Mesothelial cell of epicardium (in vitro differentiated cells): ENCODE results near the gene RAD52. TPM values are rescaled to one million over a fixed set of nuclear protein-coding genes. Genes with fewer than 3 reads are reported as not detected.

Source experiments
- DNase-seq, 2 experiments: peaks; one replicate each; pipeline ENCODE4 v3.0.0; 2021; ENCODE audit warnings: low spot score in 2 of 2; ENCODE audit not compliant: unreplicated experiment in 2 of 2
- H3K27ac Mint-ChIP-seq: 2 replicates; pipeline ENCODE4 v1.8.0; 2021; ENCODE audit warnings: mixed read lengths
- H3K27me3 Mint-ChIP-seq: 2 replicates; pipeline ENCODE4 v1.8.0; 2021; ENCODE audit warnings: low read depth, mixed read lengths
- H3K36me3 Mint-ChIP-seq: 2 replicates; pipeline ENCODE4 v1.8.0; 2021; ENCODE audit warnings: mixed read lengths
- H3K4me1 Mint-ChIP-seq: 2 replicates; pipeline ENCODE4 v1.8.0; 2021; ENCODE audit warnings: mixed read lengths
- H3K4me3 Mint-ChIP-seq: 2 replicates; pipeline ENCODE4 v1.8.0; 2021; ENCODE audit warnings: mild to moderate bottlenecking, moderate library complexity, mixed read lengths
- H3K9me3 Mint-ChIP-seq: 2 replicates; pipeline ENCODE4 v1.8.0; 2021; ENCODE audit warnings: mixed read lengths
- total RNA-seq: library from RNA; stranded (reverse); gene quantifications from 3 replicates; pipeline ENCODE4 v1.2.1, GENCODE V29; 2021
- TF ChIP-seq, protein P1 (sequence below): fragments of 200-600 bp; sonication (generic); IDR thresholded peaks from one replicate; pipeline ENCODE4 v1.5.0; 2021; ENCODE audit warnings: antibody characterized with exemption; ENCODE audit not compliant: unreplicated experiment

RAD52 gene
- total RNA-seq, 1 donor from 2014 or later: 21.6 TPM

DNA sequence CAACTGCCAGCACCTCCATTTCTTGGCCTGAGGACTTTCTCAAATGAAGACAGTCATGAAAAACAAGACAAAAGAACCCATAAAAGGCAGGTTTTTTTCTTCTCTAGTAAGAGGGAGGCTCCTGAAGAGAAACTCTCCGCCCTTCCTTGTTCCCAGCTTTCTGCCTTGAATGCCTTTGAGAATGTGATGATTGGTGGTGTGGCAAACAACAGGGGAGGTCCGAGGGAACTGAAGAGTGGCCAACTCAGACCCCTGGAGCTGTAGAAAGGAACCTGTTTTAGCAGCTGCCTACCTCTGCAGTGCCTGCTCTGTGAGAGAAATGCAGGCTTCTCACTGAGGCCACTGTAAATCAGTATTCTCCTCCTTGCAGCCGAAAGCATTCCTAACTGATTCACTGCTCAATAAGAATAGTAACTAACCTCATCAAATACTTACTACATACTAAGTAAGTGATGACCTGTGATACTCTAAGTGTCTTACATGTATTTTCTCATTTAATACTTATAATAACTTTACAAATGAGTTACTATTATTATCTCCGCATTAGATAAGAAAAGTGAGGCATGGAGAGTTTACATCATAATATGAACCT, 24.9 kb upstream of the RAD52 start:
- DNase-seq: no peak
- no peak overlapping the region for H3K27ac Mint-ChIP-seq
- peaks cover 4% of the 10 kb centered on the region for H3K4me1 Mint-ChIP-seq
- no peaks in the 10 kb centered on the region for H3K27me3 Mint-ChIP-seq
- peaks cover 10% of the 10 kb centered on the region for H3K36me3 Mint-ChIP-seq
- H3K9me3 Mint-ChIP-seq: no peaks in the 10 kb centered on the region
- no peak overlapping the region for H3K4me3 Mint-ChIP-seq
- TF ChIP-seq, protein P1, sequence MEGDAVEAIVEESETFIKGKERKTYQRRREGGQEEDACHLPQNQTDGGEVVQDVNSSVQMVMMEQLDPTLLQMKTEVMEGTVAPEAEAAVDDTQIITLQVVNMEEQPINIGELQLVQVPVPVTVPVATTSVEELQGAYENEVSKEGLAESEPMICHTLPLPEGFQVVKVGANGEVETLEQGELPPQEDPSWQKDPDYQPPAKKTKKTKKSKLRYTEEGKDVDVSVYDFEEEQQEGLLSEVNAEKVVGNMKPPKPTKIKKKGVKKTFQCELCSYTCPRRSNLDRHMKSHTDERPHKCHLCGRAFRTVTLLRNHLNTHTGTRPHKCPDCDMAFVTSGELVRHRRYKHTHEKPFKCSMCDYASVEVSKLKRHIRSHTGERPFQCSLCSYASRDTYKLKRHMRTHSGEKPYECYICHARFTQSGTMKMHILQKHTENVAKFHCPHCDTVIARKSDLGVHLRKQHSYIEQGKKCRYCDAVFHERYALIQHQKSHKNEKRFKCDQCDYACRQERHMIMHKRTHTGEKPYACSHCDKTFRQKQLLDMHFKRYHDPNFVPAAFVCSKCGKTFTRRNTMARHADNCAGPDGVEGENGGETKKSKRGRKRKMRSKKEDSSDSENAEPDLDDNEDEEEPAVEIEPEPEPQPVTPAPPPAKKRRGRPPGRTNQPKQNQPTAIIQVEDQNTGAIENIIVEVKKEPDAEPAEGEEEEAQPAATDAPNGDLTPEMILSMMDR: no peak

DNA sequence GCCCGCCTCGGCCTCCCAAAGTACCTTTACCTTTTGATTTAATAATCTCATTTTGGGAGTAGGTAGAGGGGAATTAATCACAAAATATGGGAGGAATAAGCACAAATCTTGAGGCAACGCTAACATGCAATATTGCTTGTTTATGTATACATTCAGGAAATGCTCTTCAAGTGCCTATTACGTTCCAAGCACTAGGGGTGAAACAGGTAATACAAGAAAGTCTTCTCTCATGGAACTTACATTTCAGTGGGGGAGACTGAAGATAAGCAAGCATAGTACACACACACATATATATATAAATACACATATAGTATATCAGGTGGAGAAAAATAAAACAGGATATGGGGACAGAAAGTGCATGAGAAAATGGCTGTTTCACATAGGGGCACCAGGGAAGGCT, 22.5 kb upstream of the RAD52 start:
- no peaks in the 10 kb centered on the region for H3K27me3 Mint-ChIP-seq

DNA sequence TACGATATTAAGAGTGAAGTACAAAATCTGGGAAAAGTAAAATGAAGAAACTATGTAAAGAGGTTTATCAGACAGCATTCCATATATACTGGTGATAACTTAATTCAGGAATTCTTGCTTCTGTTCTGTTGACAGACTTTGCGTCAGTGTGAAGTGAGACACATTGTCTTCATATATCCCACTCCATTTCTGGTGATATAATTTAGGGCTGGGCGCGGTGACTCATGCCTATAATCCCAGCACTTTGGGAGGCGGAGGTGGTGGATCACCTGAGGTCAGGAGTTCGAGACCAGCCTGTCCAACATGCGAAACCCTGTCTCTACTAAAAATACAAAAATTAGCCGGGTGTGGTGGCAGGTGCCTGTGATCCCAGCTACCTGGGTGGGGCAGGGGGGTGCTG, 20.3 kb upstream of the RAD52 start:
- peaks cover 21% of the 10 kb centered on the region for H3K4me1 Mint-ChIP-seq
- no peak for DNase-seq
- H3K27me3 Mint-ChIP-seq: no peaks in the 10 kb centered on the region
- TF ChIP-seq, protein P1: no peak
- no peaks in the 10 kb centered on the region for H3K9me3 Mint-ChIP-seq
- no peak overlapping the region for H3K27ac Mint-ChIP-seq
- no peak overlapping the region for H3K4me3 Mint-ChIP-seq
- H3K36me3 Mint-ChIP-seq: peaks cover 4% of the 10 kb centered on the region

More for the DNA sequence above, 22.5 kb upstream of the RAD52 start:
- TF ChIP-seq, protein P1: no peak
- Mint-ChIP-seq H3K36me3 (peaks cover 8% of the 10 kb centered on the region), H3K27ac (no peak overlapping the region), H3K9me3 (no peaks in the 10 kb centered on the region), H3K4me3 (no peak overlapping the region), H3K4me1 (peaks cover 15% of the 10 kb centered on the region)
- DNase-seq: no peak

DNA sequence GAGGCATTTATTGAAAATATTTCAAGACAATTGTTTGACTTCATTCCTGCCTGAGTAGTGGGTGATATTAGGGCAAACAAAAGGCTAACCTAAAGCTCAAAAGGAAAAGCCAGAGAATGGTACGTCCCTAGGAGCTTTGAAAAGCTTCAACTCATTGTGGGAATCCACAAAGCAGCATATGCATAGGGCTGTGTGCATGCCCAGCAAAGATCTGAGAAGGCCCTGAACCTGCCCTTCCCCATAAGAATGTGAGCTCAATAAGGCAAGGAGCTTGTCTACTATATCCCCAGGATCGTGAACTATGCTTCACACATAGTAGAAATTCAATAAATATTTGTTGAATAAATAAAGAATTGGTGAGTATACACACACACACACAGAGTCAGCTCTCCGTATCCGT, 19.1 kb upstream of the RAD52 start:
- H3K4me3 Mint-ChIP-seq: no peak overlapping the region
- H3K9me3 Mint-ChIP-seq: no peaks in the 10 kb centered on the region
- TF ChIP-seq, protein P1: no peak
- H3K27me3 Mint-ChIP-seq: no peaks in the 10 kb centered on the region
- no peak for DNase-seq
- peaks cover 26% of the 10 kb centered on the region for H3K4me1 Mint-ChIP-seq
- H3K27ac Mint-ChIP-seq: peak overlapping the region; percentile 56
- peaks cover 2% of the 10 kb centered on the region for H3K36me3 Mint-ChIP-seq

DNA sequence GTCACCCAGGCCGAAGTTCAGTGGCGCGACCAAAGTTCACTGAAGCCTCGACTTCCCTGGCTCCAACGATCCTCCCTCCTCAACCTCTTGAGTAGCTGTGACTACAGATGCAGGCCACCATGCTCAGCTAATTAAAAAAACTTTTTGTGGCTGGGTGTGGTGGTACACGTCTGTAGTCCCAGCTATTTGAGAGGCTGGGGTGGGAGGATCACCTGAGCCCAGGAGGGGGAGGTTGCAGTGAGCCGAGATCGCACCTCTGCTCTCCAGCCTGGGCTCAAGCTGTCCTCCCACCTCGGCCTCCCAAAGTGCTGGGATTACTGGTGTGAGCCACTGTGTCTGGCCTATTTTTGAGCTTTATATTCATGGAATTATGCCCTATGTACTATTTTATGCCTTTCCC, 18.1 kb upstream of the RAD52 start:
- no peaks in the 10 kb centered on the region for H3K36me3 Mint-ChIP-seq
- peak overlapping the region; percentile 56 for H3K27ac Mint-ChIP-seq
- no peak for DNase-seq
- no peaks in the 10 kb centered on the region for H3K9me3 Mint-ChIP-seq
- H3K4me1 Mint-ChIP-seq: peaks cover 27% of the 10 kb centered on the region
- TF ChIP-seq, protein P1: no peak
- H3K4me3 Mint-ChIP-seq: no peak overlapping the region
- H3K27me3 Mint-ChIP-seq: no peaks in the 10 kb centered on the region

DNA sequence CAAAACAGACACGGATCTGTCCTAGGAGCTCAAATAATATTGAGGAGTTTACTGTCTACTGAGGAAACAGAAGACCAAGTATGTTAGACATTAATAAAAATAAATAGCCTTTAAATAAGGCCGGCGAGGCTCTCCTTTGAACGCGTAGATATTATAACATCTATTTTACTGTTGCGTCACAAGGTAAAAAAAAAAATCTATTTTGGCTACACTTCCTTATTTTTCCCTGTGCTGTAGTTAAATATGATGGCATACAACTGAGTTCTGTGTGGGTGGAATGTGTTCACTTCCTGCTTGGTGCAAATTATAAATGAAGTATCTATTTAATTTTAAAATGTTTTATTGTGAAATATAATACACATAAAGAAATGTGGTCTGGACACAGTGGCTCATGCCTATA, 17.2 kb upstream of the RAD52 start:
- Mint-ChIP-seq H3K27me3 (no peaks in the 10 kb centered on the region), H3K36me3 (no peaks in the 10 kb centered on the region), H3K9me3 (no peaks in the 10 kb centered on the region), H3K27ac (peak overlapping the region; percentile 35), H3K4me1 (peaks cover 27% of the 10 kb centered on the region), H3K4me3 (no peak overlapping the region)
- DNase-seq: no peak
- TF ChIP-seq, protein P1: no peak
